Measurements from ENCODE around the gene PGM2L1. TPM values are rescaled to one million over a fixed set of nuclear protein-coding genes. Genes with fewer than 3 reads are reported as not detected.

Gene PGM2L1
- total RNA-seq, 1 donor from 2014 or later, result 20.5 TPM

GRCh38 chr11:74429205-74429604 is 31.0 kb upstream of the PGM2L1 start:
- Mint-ChIP-seq H3K4me1 (ENCODE audit: low read depth) (no peaks in the 10 kb centered on the region), H3K36me3 (ENCODE audit: insufficient read depth) (no peaks in the 10 kb centered on the region), H3K27me3 (no peaks in the 10 kb centered on the region), H3K9me3 (ENCODE audit: low read depth) (peaks cover 2% of the 10 kb centered on the region), H3K27ac (no peak overlapping the region), H3K4me3 (ENCODE audit: low read depth) (no peak overlapping the region)
- DNase-seq (ENCODE audit: low spot score, unreplicated experiment), result no peak
- no peak for TF ChIP-seq CTCF (IDR thresholded peaks at IDR 0.05; ENCODE audit: unreplicated experiment)

GRCh38 chr11:74427384-74427886 is 29.2 kb upstream of the PGM2L1 start:
- H3K27ac Mint-ChIP-seq, result no peak overlapping the region

GRCh38 chr11:74425100-74425499 is 26.9 kb upstream of the PGM2L1 start:
- peaks cover 2% of the 10 kb centered on the region for H3K4me1 Mint-ChIP-seq (ENCODE audit: low read depth)
- H3K4me3 Mint-ChIP-seq (ENCODE audit: low read depth), result no peak overlapping the region
- H3K27ac Mint-ChIP-seq, result no peak overlapping the region
- no peak for DNase-seq (ENCODE audit: low spot score, unreplicated experiment)
- TF ChIP-seq CTCF (IDR thresholded peaks at IDR 0.05; ENCODE audit: unreplicated experiment), result no peak
- H3K9me3 Mint-ChIP-seq (ENCODE audit: low read depth), result peaks cover 2% of the 10 kb centered on the region
- H3K27me3 Mint-ChIP-seq, result peaks cover 8% of the 10 kb centered on the region
- no peaks in the 10 kb centered on the region for H3K36me3 Mint-ChIP-seq (ENCODE audit: insufficient read depth)

More at GRCh38 chr11:74427384-74427886, 29.2 kb upstream of the PGM2L1 start:
- H3K9me3 Mint-ChIP-seq (ENCODE audit: low read depth), result peaks cover 2% of the 10 kb centered on the region
- no peak for DNase-seq (ENCODE audit: low spot score, unreplicated experiment)
- no peaks in the 10 kb centered on the region for H3K4me1 Mint-ChIP-seq (ENCODE audit: low read depth)
- H3K4me3 Mint-ChIP-seq (ENCODE audit: low read depth), result no peak overlapping the region
- no peaks in the 10 kb centered on the region for H3K27me3 Mint-ChIP-seq
- no peaks in the 10 kb centered on the region for H3K36me3 Mint-ChIP-seq (ENCODE audit: insufficient read depth)
- TF ChIP-seq CTCF (IDR thresholded peaks at IDR 0.05; ENCODE audit: unreplicated experiment), result no peak

- Mint-ChIP-seq H3K4me3 (ENCODE audit: low read depth) (no peak overlapping the region), H3K9me3 (ENCODE audit: low read depth) (no peaks in the 10 kb centered on the region), H3K27ac (no peak overlapping the region), H3K27me3 (peaks cover 8% of the 10 kb centered on the region), H3K36me3 (ENCODE audit: insufficient read depth) (no peaks in the 10 kb centered on the region), H3K4me1 (ENCODE audit: low read depth) (peaks cover 7% of the 10 kb centered on the region)
- DNase-seq (ENCODE audit: low spot score, unreplicated experiment), result no peak
- no peak for TF ChIP-seq CTCF (IDR thresholded peaks at IDR 0.05; ENCODE audit: unreplicated experiment)
Observed at GRCh38 chr11:74418509-74418895, 20.3 kb upstream of the PGM2L1 start.

GRCh38 chr11:74417860-74418508 is 19.8 kb upstream of the PGM2L1 start:
- Mint-ChIP-seq H3K36me3 (ENCODE audit: insufficient read depth) (no peaks in the 10 kb centered on the region), H3K4me1 (ENCODE audit: low read depth) (peaks cover 9% of the 10 kb centered on the region), H3K27ac (no peak overlapping the region), H3K9me3 (ENCODE audit: low read depth) (no peaks in the 10 kb centered on the region), H3K27me3 (peaks cover 8% of the 10 kb centered on the region), H3K4me3 (ENCODE audit: low read depth) (no peak overlapping the region)
- TF ChIP-seq CTCF (IDR thresholded peaks at IDR 0.05; ENCODE audit: unreplicated experiment), result no peak
- no peak for DNase-seq (ENCODE audit: low spot score, unreplicated experiment)

All from progenitor cell of endocrine pancreas (in vitro differentiated cells).